Endothelial cell of umbilical vein (primary cell): ENCODE results near the gene TMEM92. TPM values are rescaled to one million over a fixed set of nuclear protein-coding genes. Genes with fewer than 3 reads are reported as not detected.

Experiments used
- BruUV-seq: library from RNA; stranded (reverse); fragments of 400-500 nt; replicated peaks from 2 replicates; lab custom pipeline; 2021; lab: Mats Ljungman, UMichigan
- CTCF ChIA-PET: fragments of 300-600, 350-600 bp; sonication (Branson Sonifier 250); formaldehyde crosslinking; loops from one replicate; lab custom pipeline; 2021; ENCODE audit warnings: antibody characterized with exemption, inconsistent platforms; lab: Charles Lee
- POLR2A ChIA-PET: fragments of 300-600, 350-600 bp; sonication (Branson Sonifier 250); formaldehyde crosslinking; loops from one replicate; lab custom pipeline; 2021; ENCODE audit warnings: antibody characterized with exemption, inconsistent platforms; lab: Charles Lee
- DNase-seq: peaks from one replicate; pipeline ENCODE4 v3.0.0-alpha.2; 2011; ENCODE audit warnings: low read depth, low spot score
- FAIRE-seq: peaks from 2 replicates; lab custom pipeline; 2011; peaks lifted over from hg19 to GRCh38; lab: Jason Lieb, UNC
- H2AFZ ChIP-seq: 2 replicates; pipeline ENCODE4 v1.6.0; 2012; ENCODE audit warnings: low read depth, low read length, control low read depth, inconsistent platforms
- H3K27ac ChIP-seq: 2 replicates; pipeline ENCODE4 v1.5.1; 2011; ENCODE audit warnings: low read depth, mild to moderate bottlenecking, control low read depth, low read length, moderate library complexity; ENCODE audit not compliant: insufficient read depth
- H3K27me3 ChIP-seq, 2 experiments: 2 replicates each; pipeline versions ENCODE4 v1.6.0 to v1.6.1; 2011; ENCODE audit warnings: low read length in 2 of 2, mixed read lengths in 1 of 2; ENCODE audit not compliant: control insufficient read depth in 2 of 2, insufficient read depth in 2 of 2
- H3K36me3 ChIP-seq, 2 experiments: 2 replicates in 1 of 2; 3 replicates in 1 of 2; pipeline ENCODE4 v1.5.1; 2011; ENCODE audit warnings: low read length in 2 of 2, mild to moderate bottlenecking in 1 of 2, moderate library complexity in 1 of 2; ENCODE audit not compliant: control insufficient read depth in 2 of 2, insufficient read depth in 2 of 2; ENCODE audit errors: extremely low read depth in 1 of 2
- H3K4me1 ChIP-seq: 3 replicates; pipeline ENCODE4 v1.5.1; 2011; ENCODE audit warnings: mild to moderate bottlenecking, low read length; ENCODE audit not compliant: control insufficient read depth, insufficient read depth; ENCODE audit errors: extremely low read depth
- H3K4me2 ChIP-seq: 2 replicates; pipeline ENCODE4 v1.6.1; 2011; ENCODE audit warnings: low read length, control low read depth, mixed read lengths; ENCODE audit not compliant: insufficient read depth
- H3K4me3 ChIP-seq, 3 experiments: fragments of 200-600 bp in 1 of 3; sonication (generic), shearing (Covaris generic) in 1 of 3; replicated peaks in 1 of 3; 2 replicates each; pipeline ENCODE4 v1.5.1; 2011 to 2016; ENCODE audit warnings: control low read depth in 3 of 3, low read length in 3 of 3, mild to moderate bottlenecking in 2 of 3, inconsistent platforms in 1 of 3, low read depth in 1 of 3, moderate library complexity in 1 of 3; ENCODE audit not compliant: insufficient read depth in 1 of 3
- H3K79me2 ChIP-seq: 2 replicates; pipeline ENCODE4 v1.6.0; 2012; ENCODE audit warnings: low read length, inconsistent platforms; ENCODE audit not compliant: control insufficient read depth, insufficient read depth
- H3K9ac ChIP-seq: replicated peaks from 2 replicates; pipeline ENCODE3; 2011; ENCODE audit warnings: low read length, control low read depth; ENCODE audit not compliant: insufficient read depth; ENCODE audit errors: extremely low read depth
- H3K9me1 ChIP-seq: replicated peaks from 3 replicates; pipeline ENCODE4 v1.6.0; 2011; ENCODE audit warnings: mild to moderate bottlenecking, low read length; ENCODE audit not compliant: control insufficient read depth, insufficient read depth; ENCODE audit errors: extremely low read depth
- H3K9me3 ChIP-seq: replicated peaks from 2 replicates; pipeline ENCODE4 v1.5.1; 2012; ENCODE audit warnings: low read length, inconsistent platforms; ENCODE audit not compliant: control insufficient read depth, insufficient read depth
- H4K20me1 ChIP-seq: replicated peaks from 2 replicates; pipeline ENCODE3; 2011; ENCODE audit warnings: mild to moderate bottlenecking, low read length; ENCODE audit not compliant: control insufficient read depth, insufficient read depth; ENCODE audit errors: extremely low read depth
- CTCF ChIP-seq, 2 donors: IDR thresholded peaks; 1 replicate in 1 of 2; 2 replicates in 1 of 2; pipeline ENCODE4 v1.5.1; 2011; ENCODE audit warnings: low read length in 2 of 2, mild to moderate bottlenecking in 2 of 2, moderate library complexity in 2 of 2, control low read depth in 1 of 2, inconsistent platforms in 1 of 2, low read depth in 1 of 2; ENCODE audit not compliant: insufficient read depth in 1 of 2; ENCODE audit errors: extremely low read depth in 1 of 2
- FOS ChIP-seq: IDR thresholded peaks from 2 replicates; pipeline ENCODE4 v1.6.1; 2011; ENCODE audit warnings: mild to moderate bottlenecking, low read length, moderate library complexity, borderline replicate concordance; ENCODE audit not compliant: insufficient read depth
- dilution Hi-C: fragments of 300-500 bp; cut with MboI; formaldehyde crosslinking; loops from one replicate; pipeline ENCODE4 v1.15.0; 2019; ENCODE audit warnings: low sequenced_read_pairs; ENCODE audit not compliant: extremely low pct_ligation_motif_present
- intact Hi-C: fragments of 100-400 bp; cut with micrococcal nuclease; formaldehyde crosslinking; loops from one replicate; pipeline ENCODE4 v1.10.0; 2022
- polyA plus RNA-seq, 4 experiments: library from polyadenylated mRNA; depleted of rRNA in 3 of 4; stranded (reverse) in 3 of 4; unstranded in 1 of 4; fragments of >200 nt; gene quantifications; 2 replicates each; pipeline versions ENCODE4 v1.2.1 to v1.2.3, GENCODE V29; 2011 to 2012; ENCODE audit warnings: missing spikeins in 1 of 4
- total RNA-seq: library from RNA; stranded (reverse); gene quantifications from 2 replicates; pipeline ENCODE4 v1.2.3, GENCODE V29; 2021

Gene TMEM92
- total and polyA plus RNA-seq, 2 donors (not counting 3 experiments of a cell fraction or from before 2014, with no cell fraction given) = 0.03 TPM; not detected in 1

DNA sequence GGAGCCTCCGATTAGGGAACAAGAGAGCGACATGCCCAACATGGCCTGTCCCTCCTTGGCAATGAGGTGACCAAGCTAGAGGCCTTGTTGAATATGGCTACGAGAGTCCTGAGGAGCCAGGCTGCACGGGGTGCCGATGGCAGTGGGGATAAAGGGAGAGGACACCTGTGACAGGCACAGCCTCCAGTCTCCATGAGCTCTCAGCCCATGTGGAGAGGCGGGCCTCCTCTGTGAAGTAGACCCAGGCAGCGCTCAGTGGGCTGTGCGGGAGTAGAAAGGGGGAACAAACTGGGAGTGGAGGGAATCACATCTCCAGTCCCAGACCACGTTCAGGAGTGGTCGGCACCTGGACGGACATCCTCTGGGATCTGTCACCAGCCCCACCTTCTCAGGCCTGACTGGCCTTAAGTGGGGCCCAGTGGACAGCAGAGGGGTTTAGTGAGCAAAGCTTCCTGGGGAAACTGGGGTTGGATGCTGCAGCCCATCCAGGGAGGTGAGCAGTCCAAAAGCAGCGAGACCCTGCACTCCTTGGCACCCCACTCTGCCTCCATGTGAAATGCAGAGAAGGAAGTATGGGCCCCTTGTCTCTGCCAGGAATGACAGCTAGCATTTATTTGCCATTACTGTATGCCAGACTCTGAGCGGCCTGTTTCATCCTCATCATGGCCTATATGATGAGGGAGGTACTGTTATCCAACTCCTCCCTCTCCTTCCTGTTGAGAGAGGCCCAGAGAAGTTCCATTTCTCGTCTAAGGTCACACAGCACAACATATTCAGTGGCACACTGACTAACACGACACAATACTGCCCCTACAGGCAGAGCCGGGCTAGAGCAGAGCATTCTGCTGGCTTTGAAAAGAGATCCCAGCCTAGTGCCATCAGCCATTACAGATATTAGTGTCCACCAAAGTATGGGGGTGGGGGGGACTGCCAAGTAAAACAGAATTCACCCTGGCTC lies 4.5 kb upstream of the TMEM92 start:
- Histone ChIP-seq H3K4me1 (peaks cover 9% of the 10 kb centered on the region), H3K36me3 (no peaks in the 10 kb centered on the region), H3K27ac (no peak overlapping the region), H2AFZ (no peak overlapping the region), H3K9ac (no peak overlapping the region), H3K27me3 (peaks cover 3 to 6% of the 10 kb centered on the region in 2 experiments), H4K20me1 (no peaks in the 10 kb centered on the region), H3K4me2 (no peak overlapping the region), H3K9me3 (no peaks in the 10 kb centered on the region), H3K9me1 (no peaks in the 10 kb centered on the region), H3K79me2 (no peaks in the 10 kb centered on the region), H3K4me3 (no peak overlapping the region)
- CTCF ChIA-PET = interaction anchor here (0.7 to 11.4 kb wide), 12 partner anchors 10 to 100 kb away, joined by 3 to 236 read pairs (median 4); partner anchors contain the start of gene COL1A1
- intact Hi-C loops = loop anchor here (10.0 kb wide), 1 partner anchor 155 kb away; no protein-coding TSS in a partner anchor
- TF ChIP-seq FOS = no peak
- peak; percentile 83 to 84 for TF ChIP-seq CTCF (IDR thresholded peaks at IDR 0.05; ENCODE audit: extremely low read depth in 1 of 2, insufficient read depth in 1 of 2, low read depth in 1 of 2, low read length in 2 of 2)
- DNase-seq = peak; percentile 51
- BruUV-seq = no TSS peak
- dilution Hi-C loops = no loop called here
- POLR2A ChIA-PET = no interaction called here
- FAIRE-seq = peak; percentile 85
